HG03095 (cell line): ENCODE results near the gene SHB.

Source experiments
- ATAC-seq: cut with Tn5 transposase; IDR thresholded peaks from one replicate; pipeline ENCODE4 v1.9.1; 2021; ENCODE audit warnings: moderate library complexity; ENCODE audit not compliant: unreplicated experiment

SHB gene

GRCh38 chr9:38068701-38069628, at the start of gene SHB:
SHB (minus strand) TSS chr9:38069227; CDS start chr9:38068645, 582 bp downstream.
- peak; percentile 39 for ATAC-seq

- ATAC-seq, result no peak
Measured at GRCh38 chr9:38117651-38118050, 48.6 kb upstream of the SHB start.

- ATAC-seq, result no peak
Measured at GRCh38 chr9:38114905-38115304, 45.9 kb upstream of the SHB start.

GRCh38 chr9:38112456-38112855, 43.4 kb upstream of the SHB start:
- ATAC-seq, result no peak

GRCh38 chr9:38112049-38112448, 43.0 kb upstream of the SHB start:
- no peak for ATAC-seq

GRCh38 chr9:38110476-38110875, 41.4 kb upstream of the SHB start:
- no peak for ATAC-seq

- no peak for ATAC-seq
Measured at GRCh38 chr9:38109601-38110000, 40.6 kb upstream of the SHB start.

- ATAC-seq, result no peak
Measured at GRCh38 chr9:38108326-38108725, 39.3 kb upstream of the SHB start.

- no peak for ATAC-seq
Measured at GRCh38 chr9:38107811-38108304, 38.8 kb upstream of the SHB start.

GRCh38 chr9:38107405-38107804, 38.4 kb upstream of the SHB start:
- no peak for ATAC-seq

GRCh38 chr9:38106488-38106887, 37.5 kb upstream of the SHB start:
- ATAC-seq, result no peak

- no peak for ATAC-seq
Measured at GRCh38 chr9:38103340-38103739, 34.3 kb upstream of the SHB start.

GRCh38 chr9:38101423-38101822, 32.4 kb upstream of the SHB start:
- ATAC-seq, result no peak

GRCh38 chr9:38096238-38096805, 27.3 kb upstream of the SHB start:
- ATAC-seq, result no peak

GRCh38 chr9:38094165-38094564, 25.1 kb upstream of the SHB start:
- no peak for ATAC-seq

- ATAC-seq, result no peak
Measured at GRCh38 chr9:38092656-38093055, 23.6 kb upstream of the SHB start.

GRCh38 chr9:38092200-38092524, 23.1 kb upstream of the SHB start:
- ATAC-seq, result no peak

- peak; percentile 50 for ATAC-seq
Measured at GRCh38 chr9:38091310-38092199, 22.5 kb upstream of the SHB start.

- ATAC-seq, result no peak
Measured at GRCh38 chr9:38090170-38090569, 21.1 kb upstream of the SHB start.

GRCh38 chr9:38089387-38090165, 20.5 kb upstream of the SHB start:
- no peak for ATAC-seq
